Uterus (tissue), 2 donors: ENCODE measurements around the gene DEK.

Source experiments
- POLR2A ChIP-seq, 2 donors: fragments of 450-650 bp; IDR thresholded peaks; one replicate each; pipeline ENCODE4 v1.6.1; 2016; ENCODE audit warnings: antibody characterized with exemption in 2 of 2, mild to moderate bottlenecking in 1 of 2, moderate library complexity in 1 of 2
- TF ChIP-seq, protein P1 (sequence below), 4 experiments: fragments of 200-600 bp in 2 of 4; fragments of 450-650 bp in 2 of 4; sonication (generic) in 2 of 4; IDR thresholded peaks; one replicate each; pipeline ENCODE4 v1.5.1; 2016 to 2019; ENCODE audit warnings: antibody characterized with exemption in 4 of 4, mild to moderate bottlenecking in 2 of 4, moderate library complexity in 1 of 4

DNA sequence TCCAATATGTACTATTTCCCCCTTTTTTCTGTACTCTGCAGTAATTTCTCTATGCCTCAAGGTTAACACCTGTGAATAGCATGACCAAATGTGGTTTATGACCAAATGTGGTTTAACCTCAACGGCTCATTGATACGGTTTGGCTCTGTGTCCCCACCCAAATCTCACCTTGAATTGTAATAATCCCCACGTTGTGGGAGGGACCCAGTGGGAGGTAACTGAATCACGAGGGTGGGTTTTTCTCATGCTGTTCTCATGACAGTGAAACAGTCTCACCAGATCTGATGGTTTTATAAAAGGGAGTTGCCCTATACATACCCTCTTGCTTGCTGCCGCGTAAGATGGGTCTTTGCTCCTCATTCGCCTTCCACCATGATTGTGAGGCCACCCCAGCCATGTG is 18.7 kb downstream of the DEK start:
- TF ChIP-seq, protein P1, sequence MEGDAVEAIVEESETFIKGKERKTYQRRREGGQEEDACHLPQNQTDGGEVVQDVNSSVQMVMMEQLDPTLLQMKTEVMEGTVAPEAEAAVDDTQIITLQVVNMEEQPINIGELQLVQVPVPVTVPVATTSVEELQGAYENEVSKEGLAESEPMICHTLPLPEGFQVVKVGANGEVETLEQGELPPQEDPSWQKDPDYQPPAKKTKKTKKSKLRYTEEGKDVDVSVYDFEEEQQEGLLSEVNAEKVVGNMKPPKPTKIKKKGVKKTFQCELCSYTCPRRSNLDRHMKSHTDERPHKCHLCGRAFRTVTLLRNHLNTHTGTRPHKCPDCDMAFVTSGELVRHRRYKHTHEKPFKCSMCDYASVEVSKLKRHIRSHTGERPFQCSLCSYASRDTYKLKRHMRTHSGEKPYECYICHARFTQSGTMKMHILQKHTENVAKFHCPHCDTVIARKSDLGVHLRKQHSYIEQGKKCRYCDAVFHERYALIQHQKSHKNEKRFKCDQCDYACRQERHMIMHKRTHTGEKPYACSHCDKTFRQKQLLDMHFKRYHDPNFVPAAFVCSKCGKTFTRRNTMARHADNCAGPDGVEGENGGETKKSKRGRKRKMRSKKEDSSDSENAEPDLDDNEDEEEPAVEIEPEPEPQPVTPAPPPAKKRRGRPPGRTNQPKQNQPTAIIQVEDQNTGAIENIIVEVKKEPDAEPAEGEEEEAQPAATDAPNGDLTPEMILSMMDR (IDR thresholded peaks at IDR 0.05) = no peak
- no peak for TF ChIP-seq POLR2A (IDR thresholded peaks at IDR 0.05)
